ENCODE measurements around the gene SLC22A5. TPM values are rescaled to one million over a fixed set of nuclear protein-coding genes. Genes with fewer than 3 reads are reported as not detected.
A peak's percentile ranks its signal among the peaks of the same experiment; 100 is the strongest.

Gene SLC22A5
- total RNA-seq, 2 experiments from 2014 or later: 4.0 to 4.1 TPM

DNA sequence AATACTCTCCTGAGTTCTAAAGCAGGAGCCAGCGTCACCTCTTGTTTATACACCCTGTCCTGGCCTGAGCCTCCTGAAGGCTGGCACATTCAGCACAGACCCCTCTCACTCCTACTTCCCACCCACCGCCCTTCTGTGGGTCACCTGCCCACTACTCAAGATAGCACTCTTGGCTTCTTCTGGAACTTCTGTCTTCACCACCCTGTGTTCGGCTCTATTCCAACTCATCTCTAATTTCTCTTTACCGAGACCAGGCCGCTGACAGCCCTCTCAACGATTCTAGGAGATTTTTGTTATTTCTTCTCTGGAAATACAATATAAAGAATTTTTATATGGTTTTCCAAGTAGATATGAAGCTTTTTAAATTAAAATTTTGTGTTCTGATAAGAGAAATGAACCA, 63.6 kb downstream of the SLC22A5 start:
- POLR2A ChIA-PET: interaction anchor here (4.3 to 24.7 kb wide), 3 partner anchors 6 to 53 kb away, joined by 25 to 1131 read pairs (median 89); partner anchors contain the start of gene IRF1
- H3K9me3 Mint-ChIP-seq: no peaks in the 10 kb centered on the region

DNA sequence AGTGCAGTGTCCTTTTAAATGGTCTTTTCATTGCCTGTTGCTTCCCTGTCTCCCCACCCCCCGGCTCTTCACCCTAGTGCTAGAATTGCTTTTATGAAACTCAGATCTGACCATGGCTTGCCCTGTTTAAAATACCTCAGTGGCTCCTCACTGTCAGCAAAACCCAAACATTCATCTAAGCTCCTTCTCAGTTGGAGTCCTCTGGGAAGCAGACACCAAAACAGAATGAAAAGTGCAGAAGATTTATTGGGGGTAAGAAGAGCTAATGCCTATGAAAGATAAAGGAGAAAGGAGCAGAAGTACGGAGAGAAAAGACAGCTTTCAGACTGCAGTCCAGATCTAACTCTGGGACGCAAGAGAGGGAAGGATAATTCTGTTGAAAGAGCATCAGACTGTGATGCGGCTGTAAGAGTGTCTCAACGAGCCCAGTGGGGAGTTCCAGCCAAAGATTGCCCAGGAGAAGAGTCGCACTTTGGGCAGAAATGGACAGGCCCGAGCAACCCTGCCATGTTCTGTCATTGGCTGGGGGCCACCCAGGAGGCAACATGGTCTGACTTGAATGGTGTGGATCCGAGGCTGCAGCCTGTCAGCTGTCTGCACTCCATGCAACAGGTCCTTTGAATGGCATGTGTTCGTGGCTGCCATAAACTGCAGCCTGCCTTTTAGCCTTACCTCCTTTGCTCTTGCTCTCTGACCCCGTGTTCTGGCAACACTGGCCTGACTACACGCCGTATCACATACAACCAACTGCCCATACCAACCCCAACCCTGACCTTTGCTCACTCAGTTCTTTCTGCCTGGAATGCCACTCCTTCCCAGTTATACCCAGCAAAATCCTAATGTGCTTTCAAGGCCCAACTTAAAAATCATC, 65.1 kb downstream of the SLC22A5 start:
- TF ChIP-seq, protein P1, sequence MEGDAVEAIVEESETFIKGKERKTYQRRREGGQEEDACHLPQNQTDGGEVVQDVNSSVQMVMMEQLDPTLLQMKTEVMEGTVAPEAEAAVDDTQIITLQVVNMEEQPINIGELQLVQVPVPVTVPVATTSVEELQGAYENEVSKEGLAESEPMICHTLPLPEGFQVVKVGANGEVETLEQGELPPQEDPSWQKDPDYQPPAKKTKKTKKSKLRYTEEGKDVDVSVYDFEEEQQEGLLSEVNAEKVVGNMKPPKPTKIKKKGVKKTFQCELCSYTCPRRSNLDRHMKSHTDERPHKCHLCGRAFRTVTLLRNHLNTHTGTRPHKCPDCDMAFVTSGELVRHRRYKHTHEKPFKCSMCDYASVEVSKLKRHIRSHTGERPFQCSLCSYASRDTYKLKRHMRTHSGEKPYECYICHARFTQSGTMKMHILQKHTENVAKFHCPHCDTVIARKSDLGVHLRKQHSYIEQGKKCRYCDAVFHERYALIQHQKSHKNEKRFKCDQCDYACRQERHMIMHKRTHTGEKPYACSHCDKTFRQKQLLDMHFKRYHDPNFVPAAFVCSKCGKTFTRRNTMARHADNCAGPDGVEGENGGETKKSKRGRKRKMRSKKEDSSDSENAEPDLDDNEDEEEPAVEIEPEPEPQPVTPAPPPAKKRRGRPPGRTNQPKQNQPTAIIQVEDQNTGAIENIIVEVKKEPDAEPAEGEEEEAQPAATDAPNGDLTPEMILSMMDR (IDR thresholded peaks at IDR 0.05): no peak
- Mint-ChIP-seq H3K4me3 (no peak overlapping the region), H3K36me3 (ENCODE audit: low read depth) (peaks cover 33% of the 10 kb centered on the region), H3K9me3 (no peaks in the 10 kb centered on the region), H3K4me1 (ENCODE audit: low read depth) (peaks cover 86% of the 10 kb centered on the region), H3K27me3 (no peaks in the 10 kb centered on the region), H3K27ac (peak overlapping the region; percentile 11)
- DNase-seq (no peak), ATAC-seq (no peak)
- ChIA-PET POLR2A (interaction anchor here (4.3 to 24.7 kb wide), 3 partner anchors 7 to 52 kb away, joined by 25 to 1131 read pairs (median 89); partner anchors contain the start of gene IRF1), CTCF (interaction anchor here (1.1 to 5.8 kb wide), 4 partner anchors 9 to 48 kb away, joined by 3 to 46 read pairs (median 3); no protein-coding TSS in a partner anchor)
- intact Hi-C loops (cut with micrococcal nuclease): no loop called here

More for the DNA sequence above, 63.6 kb downstream of the SLC22A5 start:
- DNase-seq (no peak), ATAC-seq (no peak)
- intact Hi-C loops (cut with micrococcal nuclease): no loop called here
- Mint-ChIP-seq H3K4me1 (ENCODE audit: low read depth) (peaks cover 88% of the 10 kb centered on the region), H3K4me3 (no peak overlapping the region), H3K27ac (peak overlapping the region; percentile 43), H3K36me3 (ENCODE audit: low read depth) (peaks cover 34% of the 10 kb centered on the region), H3K27me3 (no peaks in the 10 kb centered on the region)
- TF ChIP-seq, protein P1 (IDR thresholded peaks at IDR 0.05): no peak
- CTCF ChIA-PET: no interaction called here

DNA sequence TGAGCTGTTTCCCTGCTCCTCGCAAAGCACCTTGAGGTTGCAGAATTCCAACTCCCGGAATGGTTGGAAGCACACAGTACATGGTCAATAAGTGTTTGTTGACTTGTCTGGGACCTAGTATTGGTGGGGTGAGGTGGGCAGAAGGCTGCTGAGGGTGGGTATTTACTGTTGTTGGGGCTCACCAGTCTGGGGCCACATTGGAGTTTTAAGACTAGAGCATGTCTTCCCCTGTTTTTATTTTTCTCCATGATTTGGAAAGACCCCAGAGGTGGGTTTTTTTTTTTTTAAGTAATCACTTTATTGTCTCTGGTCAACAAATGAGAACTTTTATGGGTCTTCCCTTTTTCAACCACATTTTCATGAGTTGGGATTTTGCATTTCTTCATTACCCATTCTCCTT, 65.9 kb downstream of the SLC22A5 start:
- no peak for DNase-seq
- H3K9me3 Mint-ChIP-seq: no peaks in the 10 kb centered on the region
- peaks cover 29% of the 10 kb centered on the region for H3K36me3 Mint-ChIP-seq (ENCODE audit: low read depth)
- ChIA-PET CTCF (interaction anchor here (1.1 to 5.8 kb wide), 5 partner anchors 9 to 65 kb away, joined by 3 to 46 read pairs (median 3); no protein-coding TSS in a partner anchor), POLR2A (interaction anchor here (8.5 to 24.7 kb wide), 2 partner anchors 8 to 51 kb away, joined by 89 to 1131 read pairs; partner anchors contain the start of gene IRF1)
- H3K4me1 Mint-ChIP-seq (ENCODE audit: low read depth): peaks cover 86% of the 10 kb centered on the region
- no peak overlapping the region for H3K4me3 Mint-ChIP-seq
- TF ChIP-seq, protein P1 (IDR thresholded peaks at IDR 0.05): no peak
- no peaks in the 10 kb centered on the region for H3K27me3 Mint-ChIP-seq
- H3K27ac Mint-ChIP-seq: peak overlapping the region; percentile 76
- intact Hi-C loops (cut with micrococcal nuclease): no loop called here
- ATAC-seq: no peak

GRCh38 chr5:132435886-132436285, 66.4 kb downstream of the SLC22A5 start:
- Mint-ChIP-seq H3K4me1 (ENCODE audit: low read depth) (peaks cover 86% of the 10 kb centered on the region), H3K9me3 (no peaks in the 10 kb centered on the region), H3K4me3 (no peak overlapping the region), H3K27me3 (no peaks in the 10 kb centered on the region), H3K27ac (peak overlapping the region; percentile 76), H3K36me3 (ENCODE audit: low read depth) (peaks cover 26% of the 10 kb centered on the region)
- no peak for ATAC-seq
- TF ChIP-seq, protein P1 (IDR thresholded peaks at IDR 0.05): no peak
- intact Hi-C loops (cut with micrococcal nuclease): no loop called here
- POLR2A ChIA-PET: interaction anchor here (1.2 to 24.7 kb wide), 4 partner anchors 9 to 51 kb away, joined by 4 to 1131 read pairs (median 60); partner anchors contain the start of gene IRF1
- DNase-seq: no peak
- CTCF ChIA-PET: interaction anchor here (1.1 to 5.8 kb wide), 6 partner anchors 8 to 65 kb away, joined by 3 to 46 read pairs (median 3); no protein-coding TSS in a partner anchor
